ENCODE measurements around the gene BANP. TPM values are rescaled to one million over a fixed set of nuclear protein-coding genes. Genes with fewer than 3 reads are reported as not detected.
"Not testable (repeated sequence)": the region's sequence is repeated elsewhere in the genome, so short reads cannot be mapped to it uniquely, and the experiment has no call there.

BANP gene
- polyA plus RNA-seq, 1 of the 3 experiments (the other 2 are of a cell fraction), result 16.8 TPM

- H3K27ac ChIP-seq (ENCODE audit: low read depth in 2 of 2, low read length in 1 of 2), result no peak overlapping the region; a peak in 1 of 4 replicates
- no peaks in the 10 kb centered on the region for H3K9me2 ChIP-seq
- peaks cover 0 to 17% of the 10 kb centered on the region in 2 experiments for H3K36me3 ChIP-seq (replicated peaks in 1 of 2; ENCODE audit: control insufficient read depth in 1 of 2, insufficient read depth in 2 of 2, low read length in 1 of 2)
- no peak overlapping the region for H3K9ac ChIP-seq
- H3K79me2 ChIP-seq (ENCODE audit: insufficient read depth), result no peaks in the 10 kb centered on the region
- CTCF ChIA-PET, result interaction anchor here (1.1 kb wide), 1 partner anchor 93 kb away, joined by 4 read pairs; no protein-coding TSS in a partner anchor
- no peaks in the 10 kb centered on the region for H3F3A ChIP-seq (replicated peaks; ENCODE audit: insufficient read depth)
- no peak overlapping the region for H3K4me3 ChIP-seq (ENCODE audit: low read depth in 2 of 2, low read length in 1 of 2)
- peaks cover 0 to 4% of the 10 kb centered on the region in 2 experiments; a peak in 1 of 4 replicates for H3K4me1 ChIP-seq (ENCODE audit: control insufficient read depth in 1 of 2, insufficient read depth in 2 of 2, low read depth in 1 of 2, low read length in 1 of 2)
- WGBS (ENCODE audit: low lambda C conversion rate), result 95% methylated on average over 18 of the region's 28 CpGs
- H3K9me3 ChIP-seq, result no peaks in the 10 kb centered on the region
- POLR2A ChIA-PET, result interaction anchor here (0.6 kb wide), 1 partner anchor 634 kb away, joined by 3 read pairs; no protein-coding TSS in a partner anchor
- no peak overlapping the region for H3K4me2 ChIP-seq
- H3K27me3 ChIP-seq (ENCODE audit: insufficient read depth), result no peaks in the 10 kb centered on the region
- no peak for TF ChIP-seq RXRA (IDR thresholded peaks at IDR 0.05; ENCODE audit: borderline replicate concordance, low read depth)
- no peak for TF ChIP-seq NFIC (IDR thresholded peaks at IDR 0.05; ENCODE audit: borderline replicate concordance)
- no peak for TF ChIP-seq EP300 (IDR thresholded peaks at IDR 0.05; ENCODE audit: borderline replicate concordance in 1 of 2, low read depth in 1 of 2, low read length in 1 of 2)
- no peak for TF ChIP-seq MXI1 (IDR thresholded peaks at IDR 0.05; ENCODE audit: low read depth, low read length)
- TF ChIP-seq TAF1 (IDR thresholded peaks at IDR 0.05; ENCODE audit: borderline replicate concordance, low read depth, low read length), result no peak
- no peak for TF ChIP-seq ELF1 (IDR thresholded peaks at IDR 0.05)
- no peak for TF ChIP-seq CTCF (IDR thresholded peaks at IDR 0.05)
- TF ChIP-seq FOSL2 (IDR thresholded peaks at IDR 0.05; ENCODE audit: borderline replicate concordance, low read depth), result no peak
- TF ChIP-seq FOXM1 (IDR thresholded peaks at IDR 0.05; ENCODE audit: low read depth), result no peak
- TF ChIP-seq RFX5 (IDR thresholded peaks at IDR 0.05; ENCODE audit: low read length), result no peak
- TF ChIP-seq MEF2A (IDR thresholded peaks at IDR 0.05; ENCODE audit: borderline replicate concordance, low read depth), result no peak
- no peak for TF ChIP-seq MAX (IDR thresholded peaks at IDR 0.05; ENCODE audit: low read depth)
- TF ChIP-seq ZBTB33 (IDR thresholded peaks at IDR 0.05; ENCODE audit: borderline replicate concordance, low read depth), result no peak
- TF ChIP-seq EZH2phosphoT487 (IDR thresholded peaks at IDR 0.05; ENCODE audit: borderline replicate concordance, low read depth), result no peak
- no peak for TF ChIP-seq USF2 (IDR thresholded peaks at IDR 0.05; ENCODE audit: borderline replicate concordance, low read depth, low read length)
- TF ChIP-seq RAD21 (IDR thresholded peaks at IDR 0.05; ENCODE audit: low read length), result no peak
- no peak for TF ChIP-seq CHD2 (IDR thresholded peaks at IDR 0.05; ENCODE audit: low read length, partially characterized antibody)
- no peak for TF ChIP-seq GATA2 (CRISPR knock-in tag; IDR thresholded peaks at IDR 0.05)
- no peak for TF ChIP-seq JUND (IDR thresholded peaks at IDR 0.05)
- no peak for TF ChIP-seq TEAD4 (IDR thresholded peaks at IDR 0.05; ENCODE audit: borderline replicate concordance, insufficient read depth)
- DNase-seq, result no peak
- no peak overlapping the region for H2AFZ ChIP-seq (ENCODE audit: low read depth)
- H4K20me1 ChIP-seq (ENCODE audit: insufficient read depth), result no peaks in the 10 kb centered on the region
These were observed 33.5 kb downstream of the BANP start for GRCh38 chr16:87984632-87985267.

- DNase-seq; H4K20me1 ChIP-seq (ENCODE audit: insufficient read depth); H3K79me2 ChIP-seq (ENCODE audit: insufficient read depth); H2AFZ ChIP-seq (ENCODE audit: low read depth); H3F3A ChIP-seq (replicated peaks; ENCODE audit: insufficient read depth); H3K27ac ChIP-seq (ENCODE audit: low read depth in 2 of 2, low read length in 1 of 2); H3K4me3 ChIP-seq (ENCODE audit: low read depth in 2 of 2, low read length in 1 of 2); H3K4me1 ChIP-seq (ENCODE audit: control insufficient read depth in 1 of 2, insufficient read depth in 2 of 2, low read depth in 1 of 2, low read length in 1 of 2); H3K27me3 ChIP-seq (ENCODE audit: insufficient read depth); H3K9ac ChIP-seq; H3K4me2 ChIP-seq; H3K9me3 ChIP-seq; H3K9me2 ChIP-seq; CTCF ChIA-PET: not testable (repeated sequence)
- POLR2A ChIA-PET, result interaction anchor here (0.6 kb wide), 1 partner anchor 633 kb away, joined by 3 read pairs; no protein-coding TSS in a partner anchor
- WGBS (ENCODE audit: low lambda C conversion rate), result 93% methylated on average over 5 of the region's 5 CpGs
- H3K36me3 ChIP-seq (replicated peaks in 1 of 2; ENCODE audit: control insufficient read depth in 1 of 2, insufficient read depth in 2 of 2, low read length in 1 of 2), result peaks cover 0 to 17% of the 10 kb centered on the region in 2 experiments
These were observed 34.3 kb downstream of the BANP start for GRCh38 chr16:87985493-87985892.
